Panc1 (cell line): ENCODE results near the gene TCHH. TPM values are rescaled to one million over a fixed set of nuclear protein-coding genes. Genes with fewer than 3 reads are reported as not detected.

ENCODE experiments used
- ATAC-seq: fragments of 200-7000 bp; cut with Tn5 transposase; 2 replicates; pipeline ENCODE4 v1.9.1; 2020; ENCODE audit warnings: mild to moderate bottlenecking, moderate library complexity
- BruUV-seq: library from RNA; stranded (reverse); fragments of 400-500 nt; replicated peaks from 2 replicates; lab custom pipeline; 2021; lab: Mats Ljungman, UMichigan
- CTCF ChIA-PET: fragments of 300-600 bp; sonication (Branson Sonifier 250); formaldehyde crosslinking; loops from one replicate; lab custom pipeline; 2022; ENCODE audit warnings: antibody characterized with exemption; lab: Charles Lee
- POLR2A ChIA-PET: fragments of 300-600 bp; sonication (Branson Sonifier 250); formaldehyde crosslinking; loops from one replicate; lab custom pipeline; 2022; ENCODE audit warnings: antibody characterized with exemption; lab: Charles Lee
- DNase-seq: peaks from one replicate; pipeline ENCODE4 v3.0.0-alpha.2; 2010; ENCODE audit warnings: low read depth, low spot score
- H3K27ac ChIP-seq: 2 replicates; pipeline ENCODE4 v1.5.1; 2011; ENCODE audit warnings: mild to moderate bottlenecking, low read length, inconsistent platforms
- H3K27me3 ChIP-seq: fragments of 200-500 bp; sonication (Bioruptor generic); 2 replicates; pipeline ENCODE4 v1.6.0; 2014; ENCODE audit warnings: low read length, inconsistent platforms; ENCODE audit not compliant: control insufficient read depth, insufficient read depth
- H3K36me3 ChIP-seq: fragments of 200-500 bp; sonication (Bioruptor generic); 2 replicates; pipeline ENCODE4 v1.5.1; 2014; ENCODE audit warnings: inconsistent platforms, mild to moderate bottlenecking, low read length, moderate library complexity; ENCODE audit not compliant: control insufficient read depth, insufficient read depth
- H3K4me1 ChIP-seq: 2 replicates; pipeline ENCODE4 v1.5.1; 2011; ENCODE audit warnings: inconsistent platforms, mild to moderate bottlenecking, low read length, moderate library complexity; ENCODE audit not compliant: control insufficient read depth, insufficient read depth
- H3K4me3 ChIP-seq, 2 experiments: 2 replicates each; pipeline ENCODE4 v1.5.1; 2011 to 2012; ENCODE audit warnings: low read depth in 2 of 2, low read length in 2 of 2, mild to moderate bottlenecking in 2 of 2, inconsistent platforms in 1 of 2, moderate library complexity in 1 of 2
- H3K9me3 ChIP-seq: fragments of 200-500 bp; sonication (Bioruptor generic); 2 replicates; pipeline ENCODE4 v1.5.1; 2014; ENCODE audit warnings: low read depth, mild to moderate bottlenecking, inconsistent platforms, low read length, moderate library complexity; ENCODE audit not compliant: control insufficient read depth, insufficient read depth
- POLR2AphosphoS5 ChIP-seq: IDR thresholded peaks from 2 replicates; pipeline ENCODE4 v1.6.1; 2012; ENCODE audit warnings: mild to moderate bottlenecking, low read depth, low read length, moderate library complexity
- SIN3A ChIP-seq: IDR thresholded peaks from 2 replicates; pipeline ENCODE4 v1.6.1; 2012; ENCODE audit warnings: low read depth, mild to moderate bottlenecking, low read length, moderate library complexity, borderline replicate concordance; ENCODE audit not compliant: insufficient read depth
- TCF7L2 ChIP-seq: IDR thresholded peaks from 2 replicates; pipeline ENCODE4 v1.6.1; 2011; ENCODE audit warnings: mild to moderate bottlenecking, low read depth, low read length, inconsistent platforms
- in situ Hi-C: cut with HindIII; loops from 2 replicates; pipeline ENCODE4 v1.10.0; 2016; ENCODE audit warnings: low sequenced_read_pairs, low pct_unique_long_range_greater_than_20kb
- intact Hi-C: fragments of 100-400 bp; cut with micrococcal nuclease; formaldehyde crosslinking; loops from one replicate; pipeline ENCODE4 v1.10.0; 2022; ENCODE audit not compliant: unreplicated experiment
- total RNA-seq: library from RNA; stranded (reverse); gene quantifications from one replicate; pipeline ENCODE4 v1.2.1, GENCODE V29; 2021; ENCODE audit not compliant: unreplicated experiment
- TF ChIP-seq, protein P1 (sequence below): fragments of 450-650 bp; IDR thresholded peaks from 2 replicates; pipeline ENCODE4 v1.5.1; 2017; ENCODE audit warnings: mild to moderate bottlenecking
- TF ChIP-seq, protein P2 (sequence below), 2 experiments: IDR thresholded peaks; 2 replicates each; pipeline ENCODE4 v1.6.1; 2011 to 2012; ENCODE audit warnings: low read depth in 2 of 2, control low read depth in 1 of 2, low read length in 1 of 2, mild to moderate bottlenecking in 1 of 2, moderate library complexity in 1 of 2; ENCODE audit not compliant: insufficient read depth in 1 of 2

The TCHH gene
- total RNA-seq, 1 experiment from 2014 or later = 0.28 TPM

DNA sequence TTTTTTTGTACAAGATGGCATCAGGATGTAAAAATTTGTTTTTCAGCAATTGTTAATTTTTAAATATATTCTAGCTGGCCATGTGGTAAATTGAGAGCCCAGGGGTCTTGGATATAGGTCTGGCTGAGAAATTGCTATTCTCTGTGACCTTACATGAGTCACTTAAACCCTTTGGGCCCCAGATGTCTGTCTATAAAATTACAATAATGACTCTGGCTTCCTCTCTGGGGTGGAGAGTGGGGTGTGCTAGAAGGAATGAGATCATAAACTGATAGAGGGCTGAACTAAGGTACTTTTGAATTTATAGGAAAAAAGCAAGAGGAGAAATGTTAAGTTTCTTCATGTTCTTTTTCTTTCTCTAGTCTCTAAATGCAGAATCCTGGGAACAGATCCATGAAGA, 12.4 kb upstream of the TCHH start:
- no peak for ATAC-seq

DNA sequence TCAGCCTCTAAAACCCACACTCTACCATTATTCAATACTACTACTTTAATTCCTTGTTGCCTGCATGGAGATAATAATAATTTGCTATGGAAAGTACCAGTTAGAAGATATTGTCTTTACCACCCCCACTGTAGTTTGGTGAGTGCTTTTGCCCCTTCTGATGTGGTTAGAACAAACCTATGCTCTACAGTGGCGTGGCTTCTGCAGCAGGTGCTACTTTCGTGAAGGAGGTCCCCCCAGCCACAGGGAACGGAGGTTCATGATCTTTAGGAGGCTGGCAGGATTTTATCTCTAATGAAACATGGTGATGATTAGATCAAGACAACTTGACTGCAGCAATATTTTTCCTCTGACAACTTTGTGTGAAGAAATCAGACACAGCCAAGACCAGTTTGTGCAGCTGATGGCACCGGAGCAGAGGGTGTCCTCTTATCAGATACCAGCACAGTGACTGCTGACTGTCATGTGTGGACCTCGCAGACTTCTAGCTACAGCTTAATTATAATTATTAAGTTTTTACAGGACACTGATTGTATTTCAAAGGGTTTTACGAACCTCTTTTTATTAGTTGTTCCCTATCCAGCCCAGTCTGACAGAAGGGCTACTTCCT, 10.7 kb upstream of the TCHH start:
- Histone ChIP-seq H3K27ac (no peak overlapping the region), H3K36me3 (no peaks in the 10 kb centered on the region), H3K4me3 (no peak overlapping the region), H3K9me3 (no peaks in the 10 kb centered on the region), H3K4me1 (no peaks in the 10 kb centered on the region), H3K27me3 (peaks cover 26% of the 10 kb centered on the region)
- in situ Hi-C loops = no loop called here
- no peak for DNase-seq
- POLR2A ChIA-PET = no interaction called here
- intact Hi-C loops = no loop called here
- no TSS peak for BruUV-seq
- ATAC-seq = no peak
- CTCF ChIA-PET = no interaction called here
- TF ChIP-seq SIN3A (no peak), TCF7L2 (no peak)
- TF ChIP-seq, protein P1, sequence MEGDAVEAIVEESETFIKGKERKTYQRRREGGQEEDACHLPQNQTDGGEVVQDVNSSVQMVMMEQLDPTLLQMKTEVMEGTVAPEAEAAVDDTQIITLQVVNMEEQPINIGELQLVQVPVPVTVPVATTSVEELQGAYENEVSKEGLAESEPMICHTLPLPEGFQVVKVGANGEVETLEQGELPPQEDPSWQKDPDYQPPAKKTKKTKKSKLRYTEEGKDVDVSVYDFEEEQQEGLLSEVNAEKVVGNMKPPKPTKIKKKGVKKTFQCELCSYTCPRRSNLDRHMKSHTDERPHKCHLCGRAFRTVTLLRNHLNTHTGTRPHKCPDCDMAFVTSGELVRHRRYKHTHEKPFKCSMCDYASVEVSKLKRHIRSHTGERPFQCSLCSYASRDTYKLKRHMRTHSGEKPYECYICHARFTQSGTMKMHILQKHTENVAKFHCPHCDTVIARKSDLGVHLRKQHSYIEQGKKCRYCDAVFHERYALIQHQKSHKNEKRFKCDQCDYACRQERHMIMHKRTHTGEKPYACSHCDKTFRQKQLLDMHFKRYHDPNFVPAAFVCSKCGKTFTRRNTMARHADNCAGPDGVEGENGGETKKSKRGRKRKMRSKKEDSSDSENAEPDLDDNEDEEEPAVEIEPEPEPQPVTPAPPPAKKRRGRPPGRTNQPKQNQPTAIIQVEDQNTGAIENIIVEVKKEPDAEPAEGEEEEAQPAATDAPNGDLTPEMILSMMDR = no peak

More for the DNA sequence above, 12.4 kb upstream of the TCHH start:
- no peaks in the 10 kb centered on the region for H3K4me1 ChIP-seq
- no peak for TF ChIP-seq TCF7L2
- TF ChIP-seq POLR2AphosphoS5 = no peak
- no peak for TF ChIP-seq SIN3A
- TF ChIP-seq, protein P2, sequence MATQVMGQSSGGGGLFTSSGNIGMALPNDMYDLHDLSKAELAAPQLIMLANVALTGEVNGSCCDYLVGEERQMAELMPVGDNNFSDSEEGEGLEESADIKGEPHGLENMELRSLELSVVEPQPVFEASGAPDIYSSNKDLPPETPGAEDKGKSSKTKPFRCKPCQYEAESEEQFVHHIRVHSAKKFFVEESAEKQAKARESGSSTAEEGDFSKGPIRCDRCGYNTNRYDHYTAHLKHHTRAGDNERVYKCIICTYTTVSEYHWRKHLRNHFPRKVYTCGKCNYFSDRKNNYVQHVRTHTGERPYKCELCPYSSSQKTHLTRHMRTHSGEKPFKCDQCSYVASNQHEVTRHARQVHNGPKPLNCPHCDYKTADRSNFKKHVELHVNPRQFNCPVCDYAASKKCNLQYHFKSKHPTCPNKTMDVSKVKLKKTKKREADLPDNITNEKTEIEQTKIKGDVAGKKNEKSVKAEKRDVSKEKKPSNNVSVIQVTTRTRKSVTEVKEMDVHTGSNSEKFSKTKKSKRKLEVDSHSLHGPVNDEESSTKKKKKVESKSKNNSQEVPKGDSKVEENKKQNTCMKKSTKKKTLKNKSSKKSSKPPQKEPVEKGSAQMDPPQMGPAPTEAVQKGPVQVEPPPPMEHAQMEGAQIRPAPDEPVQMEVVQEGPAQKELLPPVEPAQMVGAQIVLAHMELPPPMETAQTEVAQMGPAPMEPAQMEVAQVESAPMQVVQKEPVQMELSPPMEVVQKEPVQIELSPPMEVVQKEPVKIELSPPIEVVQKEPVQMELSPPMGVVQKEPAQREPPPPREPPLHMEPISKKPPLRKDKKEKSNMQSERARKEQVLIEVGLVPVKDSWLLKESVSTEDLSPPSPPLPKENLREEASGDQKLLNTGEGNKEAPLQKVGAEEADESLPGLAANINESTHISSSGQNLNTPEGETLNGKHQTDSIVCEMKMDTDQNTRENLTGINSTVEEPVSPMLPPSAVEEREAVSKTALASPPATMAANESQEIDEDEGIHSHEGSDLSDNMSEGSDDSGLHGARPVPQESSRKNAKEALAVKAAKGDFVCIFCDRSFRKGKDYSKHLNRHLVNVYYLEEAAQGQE (IDR thresholded peaks at IDR 0.05; ENCODE audit: insufficient read depth in 1 of 2, low read depth in 2 of 2, low read length in 1 of 2) = no peak
- TF ChIP-seq, protein P1 = no peak
- ChIA-PET CTCF (no interaction called here), POLR2A (no interaction called here)
- peaks cover 17% of the 10 kb centered on the region for H3K27me3 ChIP-seq
- no peaks in the 10 kb centered on the region for H3K36me3 ChIP-seq
- no peak overlapping the region for H3K27ac ChIP-seq
- in situ Hi-C loops (no loop called here), intact Hi-C loops (no loop called here)
- H3K9me3 ChIP-seq = no peaks in the 10 kb centered on the region
- no peak overlapping the region for H3K4me3 ChIP-seq
- no peak for DNase-seq
- BruUV-seq = no TSS peak
